Activated CD8-positive, alpha-beta memory T cell treated with anti-CD3 and anti-CD28 coated beads, Interleukin-2, amount 50 U/mL, for 4 hours (primary cell): Measurements from ENCODE around the gene AAR2.

ENCODE experiments used
- DNase-seq: peaks from one replicate; pipeline ENCODE4 v3.0.0-alpha.2; 2020

AAR2 gene

GRCh38 chr20:36261389-36262105 lies 25.3 kb downstream of the AAR2 start:
- DNase-seq, result no peak

- no peak for DNase-seq
These were observed 26.2 kb downstream of the AAR2 start for GRCh38 chr20:36262440-36262839.

GRCh38 chr20:36264426-36265246 lies 28.4 kb downstream of the AAR2 start:
- no peak for DNase-seq

GRCh38 chr20:36266189-36266588 lies 29.9 kb downstream of the AAR2 start:
- no peak for DNase-seq

- no peak for DNase-seq
These were observed 31.5 kb downstream of the AAR2 start for GRCh38 chr20:36267605-36268381.

GRCh38 chr20:36268440-36269342 lies 32.4 kb downstream of the AAR2 start:
- DNase-seq, result no peak

GRCh38 chr20:36269507-36269906 lies 33.2 kb downstream of the AAR2 start:
- no peak for DNase-seq

- DNase-seq, result no peak
These were observed 34.7 kb downstream of the AAR2 start for GRCh38 chr20:36270744-36271638.

GRCh38 chr20:36271639-36272546 lies 35.6 kb downstream of the AAR2 start:
- no peak for DNase-seq

GRCh38 chr20:36272547-36273220 lies 36.4 kb downstream of the AAR2 start:
- DNase-seq, result no peak

- no peak for DNase-seq
These were observed 37.3 kb downstream of the AAR2 start for GRCh38 chr20:36273414-36274180.

- no peak for DNase-seq
These were observed 38.0 kb downstream of the AAR2 start for GRCh38 chr20:36274181-36274841.

- DNase-seq, result no peak
These were observed 38.7 kb downstream of the AAR2 start for GRCh38 chr20:36275011-36275410.

GRCh38 chr20:36275441-36276189 lies 39.3 kb downstream of the AAR2 start:
- DNase-seq, result no peak

GRCh38 chr20:36277546-36277945 lies 41.3 kb downstream of the AAR2 start:
- no peak for DNase-seq

- no peak for DNase-seq
These were observed 43.1 kb downstream of the AAR2 start for GRCh38 chr20:36279362-36279761.

GRCh38 chr20:36279776-36280175 lies 43.5 kb downstream of the AAR2 start:
- no peak for DNase-seq
